Measurements from ENCODE around the gene MSL1. TPM values are rescaled to one million over a fixed set of nuclear protein-coding genes. Genes with fewer than 3 reads are reported as not detected.

Gene MSL1
- total RNA-seq, 1 donor from 2014 or later, result 86.8 TPM

DNA sequence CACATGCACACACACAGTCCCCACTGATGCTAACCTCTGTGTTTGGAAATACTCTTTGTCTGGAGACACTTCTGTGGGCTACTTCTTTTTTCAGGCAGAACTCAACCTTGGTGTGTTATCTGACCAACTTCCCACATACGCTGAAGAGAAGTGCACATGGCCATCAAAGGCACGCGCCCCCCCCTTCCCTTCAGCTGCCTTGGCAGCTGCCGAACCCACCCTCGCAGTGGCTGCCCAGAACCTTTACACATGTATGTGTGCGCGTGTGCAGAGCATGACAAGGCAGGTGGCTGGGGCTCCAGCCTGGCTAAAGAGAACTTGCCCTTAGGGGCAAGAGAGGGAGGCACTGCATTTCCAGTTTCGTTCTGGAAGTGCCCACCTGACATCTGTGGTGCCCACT, 59.4 kb downstream of the MSL1 start:
- TF ChIP-seq, protein P1, sequence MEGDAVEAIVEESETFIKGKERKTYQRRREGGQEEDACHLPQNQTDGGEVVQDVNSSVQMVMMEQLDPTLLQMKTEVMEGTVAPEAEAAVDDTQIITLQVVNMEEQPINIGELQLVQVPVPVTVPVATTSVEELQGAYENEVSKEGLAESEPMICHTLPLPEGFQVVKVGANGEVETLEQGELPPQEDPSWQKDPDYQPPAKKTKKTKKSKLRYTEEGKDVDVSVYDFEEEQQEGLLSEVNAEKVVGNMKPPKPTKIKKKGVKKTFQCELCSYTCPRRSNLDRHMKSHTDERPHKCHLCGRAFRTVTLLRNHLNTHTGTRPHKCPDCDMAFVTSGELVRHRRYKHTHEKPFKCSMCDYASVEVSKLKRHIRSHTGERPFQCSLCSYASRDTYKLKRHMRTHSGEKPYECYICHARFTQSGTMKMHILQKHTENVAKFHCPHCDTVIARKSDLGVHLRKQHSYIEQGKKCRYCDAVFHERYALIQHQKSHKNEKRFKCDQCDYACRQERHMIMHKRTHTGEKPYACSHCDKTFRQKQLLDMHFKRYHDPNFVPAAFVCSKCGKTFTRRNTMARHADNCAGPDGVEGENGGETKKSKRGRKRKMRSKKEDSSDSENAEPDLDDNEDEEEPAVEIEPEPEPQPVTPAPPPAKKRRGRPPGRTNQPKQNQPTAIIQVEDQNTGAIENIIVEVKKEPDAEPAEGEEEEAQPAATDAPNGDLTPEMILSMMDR (IDR thresholded peaks at IDR 0.05), result no peak
- no peaks in the 10 kb centered on the region for H3K9me3 Mint-ChIP-seq (ENCODE audit: unreplicated experiment)
- H3K4me1 Mint-ChIP-seq (ENCODE audit: unreplicated experiment), result peaks cover 22% of the 10 kb centered on the region
- H3K27ac Mint-ChIP-seq (ENCODE audit: unreplicated experiment), result no peak overlapping the region
- DNase-seq (ENCODE audit: extremely low spot score, unreplicated experiment), result no peak
- H3K4me3 Mint-ChIP-seq (ENCODE audit: unreplicated experiment), result no peak overlapping the region
- no peaks in the 10 kb centered on the region for H3K27me3 Mint-ChIP-seq (ENCODE audit: unreplicated experiment)
- no peaks in the 10 kb centered on the region for H3K36me3 Mint-ChIP-seq (ENCODE audit: unreplicated experiment)

DNA sequence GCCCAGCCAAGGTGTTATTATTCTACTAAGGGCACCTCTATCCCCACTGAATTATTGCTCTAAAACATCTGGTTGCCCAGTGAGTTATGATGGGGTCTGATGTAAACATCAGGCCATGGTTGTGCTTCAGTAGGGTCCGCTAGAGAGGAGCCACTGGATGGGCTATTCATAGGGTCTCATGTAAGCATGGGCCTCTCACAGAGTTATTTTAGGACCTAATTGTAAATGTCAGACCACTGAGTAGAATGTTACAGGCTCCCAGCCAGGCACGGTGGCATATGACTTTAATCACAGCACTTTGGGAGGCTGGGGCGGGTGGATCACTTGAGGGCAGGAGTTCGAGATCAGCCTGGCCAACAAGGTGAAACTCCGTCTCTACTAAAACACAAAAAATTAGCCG, 60.8 kb downstream of the MSL1 start:
- Mint-ChIP-seq H3K36me3 (ENCODE audit: unreplicated experiment) (no peaks in the 10 kb centered on the region), H3K27ac (ENCODE audit: unreplicated experiment) (no peak overlapping the region), H3K4me1 (ENCODE audit: unreplicated experiment) (peaks cover 17% of the 10 kb centered on the region), H3K4me3 (ENCODE audit: unreplicated experiment) (no peak overlapping the region), H3K27me3 (ENCODE audit: unreplicated experiment) (no peaks in the 10 kb centered on the region), H3K9me3 (ENCODE audit: unreplicated experiment) (no peaks in the 10 kb centered on the region)
- no peak for DNase-seq (ENCODE audit: extremely low spot score, unreplicated experiment)
- TF ChIP-seq, protein P1 (IDR thresholded peaks at IDR 0.05), result no peak

Small RNAs within 50 kb of the gene (microRNA-seq; reads per million reads assigned to microRNA genes)
- not detected for gene MIR6866 (ENCODE audit: unreplicated experiment)

Other genes starting within 250 kb of the MSL1 start
- 9.6 and 10.2 TPM in 2 replicates for gene GSDMB, start 203.3 kb upstream of the MSL1 start, total RNA-seq
- gene ORMDL3, start 194.4 kb upstream of the MSL1 start, total RNA-seq, result 59.4 and 60.5 TPM in 2 replicates
- not detected in 2 replicates for gene LRRC3C, start 194.2 kb upstream of the MSL1 start, total RNA-seq
- gene GSDMA, start 159.0 kb upstream of the MSL1 start, total RNA-seq, result not detected in 2 replicates
- gene PSMD3, start 141.2 kb upstream of the MSL1 start, total RNA-seq, result 96.9 and 104 TPM in 2 replicates
- not detected in 2 replicates for gene CSF3, start 106.5 kb upstream of the MSL1 start, total RNA-seq
- gene MED24, start 67.6 kb upstream of the MSL1 start, total RNA-seq, result 74.5 and 96.2 TPM in 2 replicates
- gene THRA, start 59.0 kb upstream of the MSL1 start, total RNA-seq, result 44.6 and 46.3 TPM in 2 replicates
- 6.1 and 6.9 TPM in 2 replicates for gene NR1D1, start 21.4 kb upstream of the MSL1 start, total RNA-seq
- 87.5 and 90.9 TPM in 2 replicates for gene CASC3, start 18.6 kb downstream of the MSL1 start, total RNA-seq
- 5.7 and 6.8 TPM in 2 replicates for gene RAPGEFL1, start 55.5 kb downstream of the MSL1 start, total RNA-seq
- 28.3 and 28.6 TPM in 2 replicates for gene WIPF2, start 97.3 kb downstream of the MSL1 start, total RNA-seq
- 6.7 and 10.8 TPM in 2 replicates for gene CDC6, start 165.9 kb downstream of the MSL1 start, total RNA-seq
- gene RARA, start 187.2 kb downstream of the MSL1 start, total RNA-seq, result 62.6 and 65.2 TPM in 2 replicates
- 0.40 TPM in 1 of 2 replicates, not detected in the other for gene GJD3, start 242.8 kb downstream of the MSL1 start, total RNA-seq

Measured in osteocyte (in vitro differentiated cells).